Lung (tissue), 12 donors: ENCODE measurements around the gene KPNA2. TPM values are rescaled to one million over a fixed set of nuclear protein-coding genes. Genes with fewer than 3 reads are reported as not detected.

Experiments
- ATAC-seq: fragments of 200-7000 bp; cut with Tn5 transposase; one replicate; pipeline ENCODE4 v1.9.1; 2020; ENCODE audit warnings: moderate number of reproducible peaks; ENCODE audit not compliant: insufficient read depth, low FRiP score
- DNase-seq, 3 donors: peaks; one replicate each; pipeline ENCODE4 v3.0.0-alpha.2; 2013 to 2017
- H3K27ac ChIP-seq, 2 donors: one replicate each; pipeline ENCODE4 v1.5.1; 2013; ENCODE audit warnings: mild to moderate bottlenecking in 2 of 2, moderate library complexity in 2 of 2, control low read depth in 1 of 2, inconsistent platforms in 1 of 2, low read depth in 1 of 2, low read length in 1 of 2
- H3K27me3 ChIP-seq, 3 donors: one replicate each; pipeline ENCODE4 v1.5.1; 2013; ENCODE audit warnings: low read length in 2 of 3; ENCODE audit not compliant: control insufficient read depth in 3 of 3, insufficient read depth in 3 of 3
- H3K36me3 ChIP-seq, 4 donors: one replicate each; pipeline ENCODE4 v1.5.1; 2013; ENCODE audit warnings: low read length in 4 of 4, mild to moderate bottlenecking in 1 of 4, moderate library complexity in 1 of 4; ENCODE audit not compliant: control insufficient read depth in 4 of 4, insufficient read depth in 4 of 4
- H3K4me1 ChIP-seq, 5 donors: one replicate each; pipeline ENCODE4 v1.5.1; 2013; ENCODE audit warnings: low read length in 5 of 5, mild to moderate bottlenecking in 2 of 5, moderate library complexity in 1 of 5; ENCODE audit not compliant: control insufficient read depth in 5 of 5, insufficient read depth in 5 of 5
- H3K4me3 ChIP-seq: one replicate; pipeline ENCODE4 v1.5.1; 2013; ENCODE audit warnings: mild to moderate bottlenecking, control low read depth, moderate library complexity
- H3K9ac ChIP-seq, 2 donors: one replicate each; pipeline ENCODE4 v1.5.1; 2013; ENCODE audit warnings: low read length in 2 of 2, control low read depth in 1 of 2; ENCODE audit not compliant: insufficient read depth in 1 of 2
- H3K9me3 ChIP-seq, 4 donors: one replicate each; pipeline ENCODE4 v1.5.1; 2013; ENCODE audit warnings: low read length in 3 of 4, mild to moderate bottlenecking in 1 of 4, moderate library complexity in 1 of 4; ENCODE audit not compliant: control insufficient read depth in 4 of 4, insufficient read depth in 3 of 4
- CTCF ChIP-seq: IDR thresholded peaks from 2 replicates; pipeline ENCODE4 v1.5.1; 2012; ENCODE audit warnings: mild to moderate bottlenecking; ENCODE audit errors: control extremely low read depth, extremely low read depth
- WGBS, 2 donors: extraction: QIAGEN DNeasy Blood & Tissue Kit; methylation state at CpG; one replicate each; pipeline ENCODE4 v1.1.7; 2013; 5-methylcytosine and 5-hydroxymethylcytosine counted together
- polyA plus RNA-seq, 2 donors: library from polyadenylated mRNA; stranded (reverse); fragments of 200-250 nt; gene quantifications; one replicate each; pipeline ENCODE4 v1.2.1, GENCODE V29; 2013
- total RNA-seq, 2 donors: library from RNA; depleted of rRNA in 1 of 2; stranded (reverse); fragments of >200 nt in 1 of 2; gene quantifications; one replicate each; pipeline ENCODE4 v1.2.1, GENCODE V29; 2014 to 2021
- donor health status: control.
- donor health status: control.
- donor health status: Bipolar disorder and iron deficiency.
- donor health status: healthy.
- donor health status: DM: yes; HTN: yes; CAD: no.

KPNA2 gene
- total and polyA plus RNA-seq, 4 donors = 16.1 to 24.4 (median 18.8) TPM

- Histone ChIP-seq H3K36me3 (no peaks in the 10 kb centered on the region), H3K27me3 (no peaks in the 10 kb centered on the region), H3K4me3 (no peak overlapping the region), H3K27ac (no peak overlapping the region), H3K4me1 (peaks cover 0 to 4% (median 0%) of the 10 kb centered on the region in 5 donors), H3K9me3 (no peaks in the 10 kb centered on the region), H3K9ac (no peak overlapping the region)
- 97% methylated on average over 7 of the region's 7 CpGs for WGBS, 2 donors
- TF ChIP-seq CTCF = no peak
- no peak for DNase-seq
- ATAC-seq = no peak
Measured at GRCh38 chr17:68096111-68096510, 60.6 kb downstream of the KPNA2 start.

Other genes starting within 250 kb of the KPNA2 start
- 100 to 1,000 TPM in 1 of 2 donors, 10 to 100 TPM in 1; 78.6 to 179 TPM for gene BPTF, start 210.2 kb upstream of the KPNA2 start, total RNA-seq
- gene BPTF, start 210.2 kb upstream of the KPNA2 start, polyA plus RNA-seq = 10 to 100 TPM; 12.2 to 16.2 TPM
- gene C17orf58, start 39.3 kb upstream of the KPNA2 start, total RNA-seq = 10 to 100 TPM; 11.2 to 11.6 TPM
- gene C17orf58, start 39.3 kb upstream of the KPNA2 start, polyA plus RNA-seq = 10 to 100 TPM in 1 of 2 donors, 1 to 10 TPM in 1; 7.0 to 11.0 TPM
- gene AMZ2, start 212.3 kb downstream of the KPNA2 start, total RNA-seq = 10 to 100 TPM; 27.1 to 52.8 TPM
- 10 to 100 TPM; 37.0 to 55.2 TPM for gene AMZ2, start 212.3 kb downstream of the KPNA2 start, polyA plus RNA-seq